GM18505 (cell line): ENCODE measurements around the gene KLC1.

ENCODE experiments used
- ATAC-seq: cut with Tn5 transposase; IDR thresholded peaks from one replicate; pipeline ENCODE4 v1.9.1; 2021; ENCODE audit not compliant: unreplicated experiment
- POLR2A ChIP-seq: IDR thresholded peaks from 4 replicates; pipeline ENCODE4 v1.6.1; 2011; ENCODE audit warnings: borderline replicate concordance; ENCODE audit not compliant: insufficient read depth, insufficient read length; ENCODE audit errors: extremely low read depth

The KLC1 gene

GRCh38 chr14:103711516-103712431 lies 82.8 kb downstream of the KLC1 start:
- no peak for ATAC-seq
- no peak for TF ChIP-seq POLR2A

- no peak for TF ChIP-seq POLR2A
- ATAC-seq = no peak
Observed at GRCh38 chr14:103712633-103713247, 83.7 kb downstream of the KLC1 start.

GRCh38 chr14:103713304-103714062 lies 84.5 kb downstream of the KLC1 start:
- ATAC-seq = no peak
- TF ChIP-seq POLR2A = no peak

GRCh38 chr14:103714063-103714724 lies 85.2 kb downstream of the KLC1 start:
- ATAC-seq = no peak
- TF ChIP-seq POLR2A = no peak

GRCh38 chr14:103715052-103716000 lies 86.3 kb downstream of the KLC1 start, which contains the start of the genes XRCC3 and ZFYVE21:
TSS of gene XRCC3 (minus strand) at chr14:103715451. CDS start at chr14:103711087, 4,364 bp downstream.
TSS of gene ZFYVE21 (plus strand) at chr14:103715810. CDS start at chr14:103715842, 32 bp downstream.
- ATAC-seq = peak; percentile 87
- TF ChIP-seq POLR2A = peak; percentile 85

GRCh38 chr14:103716091-103716801 lies 87.2 kb downstream of the KLC1 start:
- ATAC-seq = peak; percentile 3
- TF ChIP-seq POLR2A = no peak

- no peak for ATAC-seq
- no peak for TF ChIP-seq POLR2A
Observed at GRCh38 chr14:103716899-103717411, 87.9 kb downstream of the KLC1 start.

GRCh38 chr14:103718572-103718971 lies 89.6 kb downstream of the KLC1 start:
- ATAC-seq = no peak
- TF ChIP-seq POLR2A = no peak

- no peak for ATAC-seq
- TF ChIP-seq POLR2A = no peak
Observed at GRCh38 chr14:103719751-103720150, 90.7 kb downstream of the KLC1 start.

GRCh38 chr14:103721334-103722120 lies 92.5 kb downstream of the KLC1 start:
- TF ChIP-seq POLR2A = no peak
- ATAC-seq = no peak
